SW480 (cell line): ENCODE measurements around the gene CCDC88C.
"Not testable (repeated sequence)": the region's sequence is repeated elsewhere in the genome, so short reads cannot be mapped to it uniquely, and the experiment has no call there.

ENCODE experiments used
- DNase-seq: peaks from one replicate; pipeline ENCODE4 v3.0.0-alpha.2; 2016; ENCODE audit warnings: low spot score

Gene CCDC88C

DNA sequence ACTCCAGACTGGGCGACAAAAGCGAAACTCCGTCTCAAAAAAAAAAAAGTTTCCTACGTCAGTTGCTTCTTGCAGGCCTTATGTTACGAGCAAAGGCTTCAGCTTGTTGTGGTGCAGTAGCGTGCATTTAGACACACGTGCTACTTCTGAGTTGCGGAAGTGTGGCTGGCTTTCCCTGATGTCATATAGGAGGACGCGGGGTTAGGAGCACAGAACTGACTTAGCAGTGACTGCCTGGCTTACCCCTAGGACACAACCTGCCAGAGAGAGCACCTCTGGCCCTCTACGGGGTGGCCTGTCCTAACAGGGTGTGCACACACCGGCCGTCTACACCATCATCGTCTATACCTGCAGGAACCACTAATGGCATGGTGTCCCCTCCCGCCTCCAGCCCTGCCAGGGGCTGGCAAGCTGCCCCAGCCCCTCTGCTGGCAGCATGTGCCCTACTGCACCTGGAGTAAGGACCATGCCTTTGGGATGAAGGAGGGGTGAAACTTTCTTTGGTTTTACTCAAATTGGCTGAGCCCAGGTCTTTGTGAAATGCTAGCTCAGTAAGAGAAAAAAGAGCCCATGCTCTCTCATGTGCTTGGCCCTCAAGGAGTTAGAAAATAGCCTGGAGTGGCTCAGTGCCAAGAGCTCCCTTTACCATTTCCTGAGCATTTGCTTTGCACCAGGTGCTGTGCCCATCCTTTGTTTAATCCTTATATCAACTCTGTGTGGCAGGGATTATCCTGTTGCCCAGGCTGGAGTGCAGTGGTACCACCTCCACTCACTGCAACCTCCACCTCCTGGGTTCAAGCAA lies 171.4 kb downstream of the CCDC88C start:
- no peak for DNase-seq

GRCh38 chr14:91245616-91246015 lies 172.0 kb downstream of the CCDC88C start:
- not testable (repeated sequence) for DNase-seq

GRCh38 chr14:91245029-91245428 lies 172.6 kb downstream of the CCDC88C start:
- DNase-seq = no peak

- no peak for DNase-seq
Measured at GRCh38 chr14:91244501-91244901, 173.1 kb downstream of the CCDC88C start, which contains the start of gene GPR68. Gene GPR68 (minus strand): TSS chr14:91244704. CDS start chr14:91235050, 9,654 bp downstream.

- DNase-seq = no peak
Measured at GRCh38 chr14:91243074-91243471, 174.5 kb downstream of the CCDC88C start.

GRCh38 chr14:91242635-91243034 lies 175.0 kb downstream of the CCDC88C start:
- no peak for DNase-seq

GRCh38 chr14:91241863-91242262 lies 175.8 kb downstream of the CCDC88C start:
- no peak for DNase-seq

- DNase-seq = no peak
Measured at GRCh38 chr14:91238661-91239060, 179.0 kb downstream of the CCDC88C start.

- no peak for DNase-seq
Measured at GRCh38 chr14:91238085-91238484, 179.5 kb downstream of the CCDC88C start.

- DNase-seq = no peak
Measured at GRCh38 chr14:91237219-91237618, 180.4 kb downstream of the CCDC88C start.

DNA sequence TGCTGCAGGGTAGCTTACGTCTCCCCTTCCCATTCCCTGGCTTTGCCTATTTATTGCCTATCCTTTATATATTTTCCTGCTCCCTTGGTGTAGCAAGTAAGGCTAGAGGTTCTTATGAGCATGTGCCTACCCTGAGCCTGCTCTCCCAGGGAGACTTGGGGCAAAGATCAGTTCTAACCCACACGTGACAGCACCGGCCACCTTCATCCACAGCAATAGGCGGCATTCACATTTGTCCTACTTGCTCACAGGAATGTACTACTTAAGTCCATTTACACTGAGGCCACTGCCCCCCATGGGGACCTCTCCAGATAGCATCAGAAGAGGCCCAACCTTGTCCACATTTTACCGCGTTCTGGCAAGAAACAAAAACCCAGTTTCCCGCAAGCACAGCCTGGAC lies 181.8 kb downstream of the CCDC88C start:
- no peak for DNase-seq

- DNase-seq = no peak
Measured at GRCh38 chr14:91234791-91235114, 182.9 kb downstream of the CCDC88C start.

DNA sequence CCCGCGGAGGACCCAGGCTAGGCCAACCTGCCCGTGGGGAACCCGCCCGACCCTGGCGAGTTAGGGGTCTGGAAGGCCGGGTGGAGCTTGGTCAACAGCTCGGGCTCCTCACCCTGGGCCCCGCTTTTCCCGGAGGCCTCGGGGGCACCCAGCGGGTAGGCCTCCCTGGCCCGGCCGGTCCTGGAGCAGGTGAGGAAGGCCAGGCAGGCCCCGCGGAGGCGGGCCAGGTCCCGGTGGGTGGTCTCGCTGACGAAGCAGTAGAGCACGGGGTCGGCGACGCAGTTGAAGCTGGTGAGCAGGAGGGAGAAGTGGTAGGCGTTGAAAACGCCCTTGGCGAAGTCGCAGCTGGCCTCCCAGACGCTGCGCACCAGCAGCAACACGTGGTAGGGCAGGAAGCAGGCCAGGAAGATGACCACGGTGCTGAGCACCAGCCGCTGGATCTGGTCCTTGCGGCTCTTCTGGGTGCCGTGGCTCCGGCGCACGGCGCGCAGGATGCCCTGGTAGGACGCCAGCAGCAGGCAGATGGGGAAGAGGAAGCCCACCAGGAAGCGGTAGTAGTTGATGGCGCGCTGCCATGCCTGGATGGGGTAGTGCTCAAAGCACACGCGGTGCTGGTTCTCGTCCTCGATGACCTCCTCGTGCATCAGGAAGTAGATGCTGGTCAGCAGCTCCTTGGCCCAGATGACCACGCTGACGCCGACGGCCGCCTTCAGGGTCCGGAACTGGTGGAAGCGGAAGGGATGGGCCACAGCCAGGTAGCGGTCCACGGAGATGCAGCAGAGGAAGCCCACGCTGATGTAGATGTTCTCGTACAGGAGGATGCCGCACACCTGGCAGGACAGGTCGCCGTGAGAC lies 183.5 kb downstream of the CCDC88C start:
- no peak for DNase-seq

GRCh38 chr14:91232603-91233002 lies 185.0 kb downstream of the CCDC88C start:
- DNase-seq = no peak

DNA sequence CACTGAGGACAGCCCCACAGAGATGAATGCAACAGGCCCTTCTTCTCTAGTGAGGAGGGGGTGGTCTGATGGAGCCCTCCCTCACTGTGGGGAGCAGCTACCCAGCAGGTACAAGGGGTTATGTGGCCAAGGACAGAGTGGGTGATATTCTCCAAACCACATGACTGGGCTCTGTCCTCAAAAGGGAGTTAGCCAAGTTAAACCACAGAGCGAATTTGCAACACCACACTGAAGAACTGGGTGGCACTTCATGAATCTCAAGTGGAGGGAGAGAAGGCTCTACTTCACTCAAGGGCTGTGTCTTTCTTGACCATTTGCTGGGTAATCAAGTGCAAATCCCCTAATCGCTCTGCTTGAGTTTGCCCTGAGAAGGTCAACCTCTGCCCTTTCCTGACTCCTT lies 185.6 kb downstream of the CCDC88C start:
- no peak for DNase-seq

- DNase-seq = no peak
Measured at GRCh38 chr14:91231446-91231845, 186.2 kb downstream of the CCDC88C start.

DNA sequence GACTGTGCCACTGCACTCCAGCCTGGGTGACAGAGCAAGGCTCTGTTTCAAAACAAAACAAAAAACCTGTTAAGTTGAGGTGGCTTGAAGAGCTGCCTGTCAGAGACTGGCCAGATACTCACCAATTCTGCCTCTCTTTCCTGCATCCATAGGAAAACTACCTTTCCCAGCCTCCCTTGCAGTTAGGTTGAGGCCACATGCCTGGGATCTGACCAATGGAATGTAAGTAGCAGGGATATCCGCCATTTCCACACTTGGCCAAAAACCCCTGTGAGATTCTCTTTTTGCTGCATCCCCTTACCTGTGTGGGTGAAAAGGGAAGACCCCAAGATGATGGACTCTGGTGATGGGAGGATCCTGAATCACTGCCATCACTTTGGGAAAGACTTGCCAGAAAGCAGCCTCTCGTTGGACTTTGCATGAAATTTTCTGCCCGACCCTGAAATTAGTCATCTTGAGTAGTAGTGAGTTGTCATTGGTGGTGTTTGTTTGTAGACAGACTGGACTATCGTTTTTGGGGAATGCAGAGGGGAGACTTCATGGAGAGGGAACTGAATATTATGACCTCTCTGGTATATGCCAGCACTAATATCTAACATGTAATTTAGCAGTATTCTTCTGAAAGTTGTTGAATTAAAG lies 187.1 kb downstream of the CCDC88C start:
- no peak for DNase-seq

DNA sequence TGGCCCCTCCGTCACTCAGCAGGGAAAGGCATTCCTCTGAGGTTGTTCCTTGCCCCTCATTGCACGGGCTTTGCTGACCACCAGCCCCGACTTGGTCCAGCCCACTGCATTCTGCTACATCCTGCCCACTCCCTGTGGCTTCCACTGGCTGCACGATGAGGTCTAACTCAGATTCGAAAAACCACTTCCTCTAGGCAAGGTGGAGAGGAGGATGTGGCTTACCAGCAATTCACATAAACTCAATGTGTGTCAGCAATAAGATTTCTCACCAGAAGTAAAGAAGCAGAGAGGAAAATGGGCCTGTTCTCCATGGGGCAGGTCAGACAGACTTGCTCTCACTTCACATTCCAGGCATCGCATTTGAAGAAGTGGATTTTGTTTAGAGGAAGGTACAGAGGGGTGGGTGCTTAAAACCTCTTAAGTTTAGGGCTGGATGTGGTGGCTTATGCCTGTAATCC lies 187.8 kb downstream of the CCDC88C start:
- peak; percentile 58 for DNase-seq

DNA sequence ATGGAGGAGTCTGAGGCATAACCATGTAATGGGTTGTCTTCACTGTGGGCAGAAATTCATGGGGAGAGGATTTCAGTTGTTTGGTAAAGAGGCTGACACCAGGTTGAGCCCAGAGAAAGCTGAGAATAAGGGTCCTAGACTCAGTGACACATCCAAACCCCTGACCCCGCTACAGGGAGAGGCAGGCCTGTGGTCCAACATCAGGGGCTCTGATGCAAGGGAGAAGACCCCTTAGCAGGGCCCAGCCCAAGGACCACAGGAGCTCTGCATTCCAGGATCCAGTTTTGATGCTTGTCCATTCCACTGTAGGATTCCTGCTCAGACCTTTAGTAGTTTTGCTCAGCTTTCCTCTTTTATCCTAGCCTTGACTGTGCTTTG lies 188.6 kb downstream of the CCDC88C start:
- DNase-seq = no peak

- no peak for DNase-seq
Measured at GRCh38 chr14:91228112-91229004, 189.3 kb downstream of the CCDC88C start.

- no peak for DNase-seq
Measured at GRCh38 chr14:91227183-91227628, 190.4 kb downstream of the CCDC88C start.

GRCh38 chr14:91226360-91226759 lies 191.3 kb downstream of the CCDC88C start:
- not testable (repeated sequence) for DNase-seq
